Measurements from ENCODE around the gene CST9.
"Not testable (repeated sequence)": the region's sequence is repeated elsewhere in the genome, so short reads cannot be mapped to it uniquely, and the experiment has no call there.

CST9 gene

DNA sequence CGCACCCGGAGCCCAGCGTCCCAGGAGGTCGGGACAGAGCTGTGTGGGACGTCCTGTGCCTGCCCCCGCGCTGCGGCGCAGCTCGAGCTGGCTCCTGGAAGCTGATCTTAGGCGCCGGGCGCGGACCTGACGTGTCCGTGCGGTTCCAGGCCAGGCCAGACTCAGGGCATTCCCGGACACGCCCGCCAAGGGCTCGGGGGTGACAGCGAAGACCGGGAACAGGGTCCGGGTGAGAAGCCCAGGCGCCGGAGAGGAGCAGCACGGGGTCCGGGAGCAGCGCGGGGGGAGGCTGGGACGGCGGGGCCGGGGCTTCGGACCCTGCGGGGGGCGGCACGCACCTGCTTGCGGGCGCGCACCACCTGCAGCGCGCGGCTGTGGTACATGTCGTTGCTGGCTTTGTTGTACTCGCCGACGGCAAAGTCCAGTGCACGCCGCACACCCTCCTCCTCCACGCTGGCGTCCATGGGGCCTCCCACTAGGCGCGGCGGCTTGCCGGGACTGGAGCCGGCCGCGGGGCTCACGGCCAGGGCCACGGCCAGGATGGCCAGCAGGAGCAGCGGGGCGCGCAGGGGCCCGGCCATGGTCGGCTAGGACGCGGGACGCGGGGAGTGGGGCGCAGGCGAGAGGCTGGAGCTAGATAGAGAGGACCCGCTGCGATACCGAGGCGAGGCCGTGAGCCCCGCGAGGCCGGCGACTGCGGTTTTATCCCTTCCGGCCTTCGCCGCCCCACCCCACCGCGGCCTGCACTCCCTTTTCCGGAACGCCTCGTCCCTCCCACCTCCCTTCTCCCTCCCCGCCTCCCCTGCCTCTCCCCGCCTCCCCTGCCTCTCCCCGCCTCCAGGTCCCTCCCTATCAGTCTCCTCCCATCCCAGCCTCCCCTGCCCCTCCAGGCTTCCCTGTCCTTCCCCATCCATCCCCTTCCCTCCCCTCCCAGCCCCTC, 31.8 kb upstream of the CST9 start, which contains the start of gene CST3:
CST3 (minus strand) TSS at position 674 of the 940 bp plus-strand sequence; CDS start at position 581, 93 bp downstream.
- H3K4me3 ChIP-seq (ENCODE audit: low read depth, low read length) = peak within 1 kb of the TSS; percentile 73

DNA sequence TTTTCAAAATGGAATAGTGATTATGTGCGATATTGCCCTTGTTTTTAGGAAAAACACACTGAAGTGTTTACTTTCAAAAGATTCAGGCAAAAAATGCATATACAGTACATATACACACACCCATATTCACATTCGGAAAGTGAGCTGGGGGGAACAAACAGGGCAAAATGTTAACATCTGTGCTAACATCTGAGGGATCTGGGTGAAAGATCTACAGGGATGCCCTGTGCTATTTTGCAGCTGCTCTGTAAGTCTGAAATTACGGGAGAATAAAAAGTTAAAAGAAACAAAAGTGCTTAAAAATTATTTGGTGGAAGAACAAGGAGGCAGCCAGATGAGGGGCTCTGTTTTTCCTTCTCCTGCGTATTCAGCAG, 31.2 kb upstream of the CST9 start:
- H3K4me3 ChIP-seq (ENCODE audit: low read depth, low read length) = peak overlapping the region; percentile 73

GRCh38 chr20:23636182-23636907, 30.6 kb upstream of the CST9 start:
- H3K4me3 ChIP-seq (ENCODE audit: low read depth, low read length) = no peak overlapping the region

- H3K4me3 ChIP-seq (ENCODE audit: low read depth, low read length) = not testable (repeated sequence)
Measured at GRCh38 chr20:23635768-23636090, 30.0 kb upstream of the CST9 start.

- H3K4me3 ChIP-seq (ENCODE audit: low read depth, low read length) = no peak overlapping the region
Measured at GRCh38 chr20:23634985-23635767, 29.5 kb upstream of the CST9 start.

DNA sequence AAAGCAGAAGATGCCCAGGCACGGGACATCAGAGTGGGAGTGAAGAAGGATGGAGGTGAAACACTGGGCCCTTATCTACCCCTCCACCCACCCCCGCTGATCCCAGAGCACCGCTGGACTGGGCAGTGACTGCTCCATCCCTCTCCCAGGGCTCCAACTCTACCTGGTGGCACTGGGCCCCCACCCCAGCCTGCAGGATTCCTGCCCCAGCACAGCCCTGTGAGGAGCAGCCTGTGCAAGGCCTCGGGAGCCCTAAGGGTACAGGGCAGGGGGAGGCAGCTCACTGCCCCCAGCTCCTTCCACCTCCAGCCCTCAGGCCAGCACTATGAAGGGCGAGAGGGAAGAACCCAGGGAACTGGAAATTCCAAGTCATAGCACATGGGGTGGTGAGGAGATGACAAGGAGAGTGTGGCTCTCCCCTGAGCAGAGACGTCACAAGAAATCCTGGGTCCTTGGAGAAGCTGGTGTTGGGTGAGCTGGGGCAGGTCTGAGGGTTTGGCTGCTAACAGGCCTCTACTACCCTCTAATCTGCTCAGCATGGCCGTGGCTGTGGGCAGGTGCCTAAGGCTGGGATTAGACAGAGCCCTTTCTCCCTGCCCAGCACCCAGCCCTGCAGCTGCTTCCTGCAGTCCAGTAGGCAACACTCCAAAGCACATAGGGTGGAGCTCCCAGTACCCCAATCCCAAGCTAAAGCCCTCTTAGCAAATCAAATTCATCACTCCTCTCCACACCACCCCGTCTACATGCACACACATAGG, 28.5 kb upstream of the CST9 start:
- H3K4me3 ChIP-seq (ENCODE audit: low read depth, low read length) = no peak overlapping the region

DNA sequence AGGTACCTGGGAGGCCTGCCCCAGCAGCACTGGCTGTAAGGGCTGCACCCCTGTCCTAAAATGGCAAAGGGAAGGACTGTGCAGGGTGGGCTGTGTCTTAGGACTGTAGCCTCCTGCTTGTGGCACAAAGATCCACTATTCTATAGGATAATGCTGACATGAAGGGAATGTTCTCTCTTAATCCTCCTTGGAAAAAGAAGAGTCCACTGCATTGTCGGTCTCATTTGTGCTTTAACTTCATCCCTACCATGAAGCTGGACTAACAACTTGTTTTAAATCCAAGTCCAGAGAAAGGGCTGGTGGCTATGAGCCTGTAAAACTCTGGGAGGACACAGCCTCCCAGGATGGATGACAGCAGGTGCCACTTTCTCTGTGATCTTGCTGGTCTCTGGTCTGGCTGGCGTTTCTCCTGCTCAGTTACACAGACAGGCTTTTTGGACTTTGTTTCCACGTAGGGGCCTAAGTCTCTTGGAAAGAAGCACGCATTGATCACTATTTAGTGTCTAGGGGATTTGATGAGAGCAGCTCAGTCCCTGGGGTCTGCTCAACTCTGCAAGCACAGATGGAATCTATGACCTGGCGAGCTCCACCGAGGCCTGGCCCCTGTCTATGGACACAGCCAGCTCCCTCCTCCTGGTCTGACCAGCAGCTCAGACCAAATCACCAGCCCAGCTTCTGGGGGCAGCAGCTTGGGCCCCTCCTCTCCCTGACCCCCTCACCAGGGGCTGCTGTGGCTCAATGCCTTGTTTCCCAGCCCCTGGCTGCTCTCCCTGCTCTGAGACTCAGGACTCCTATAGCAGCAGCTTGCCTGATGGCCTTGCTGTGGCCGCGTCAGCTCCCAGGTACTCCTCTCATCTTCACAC, 27.2 kb upstream of the CST9 start:
- no peak overlapping the region for H3K4me3 ChIP-seq (ENCODE audit: low read depth, low read length)

GRCh38 chr20:23631981-23632710, 26.4 kb upstream of the CST9 start:
- H3K4me3 ChIP-seq (ENCODE audit: low read depth, low read length) = no peak overlapping the region

DNA sequence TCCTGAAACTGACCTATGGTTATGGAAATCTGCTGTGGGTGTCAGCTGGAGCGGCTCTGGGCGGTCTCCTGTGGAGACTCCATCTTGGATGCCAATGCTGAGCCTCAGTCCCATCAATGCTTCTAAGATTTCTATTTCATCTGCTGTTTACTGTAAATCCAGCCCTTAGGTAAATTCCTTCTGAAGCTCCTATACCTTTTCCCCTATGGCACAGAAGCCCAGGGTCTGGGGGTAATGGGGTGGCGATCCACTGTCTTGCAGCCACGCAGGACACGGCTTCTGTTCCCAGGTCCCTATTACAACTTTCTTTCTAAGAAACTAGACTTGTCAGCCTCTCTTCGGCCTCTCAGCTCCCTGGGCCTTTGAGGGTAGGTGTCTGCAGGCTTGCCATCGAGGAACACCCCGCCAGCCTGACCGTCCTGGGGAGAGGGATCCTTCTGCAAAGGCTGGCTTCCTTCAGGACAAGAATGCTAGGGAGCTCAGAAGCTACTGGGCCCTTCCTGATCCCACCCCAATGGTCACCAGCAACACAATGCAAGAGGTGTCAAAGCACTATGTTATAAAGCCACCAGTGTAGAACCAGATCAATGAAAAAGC, 25.6 kb upstream of the CST9 start:
- H3K4me3 ChIP-seq (ENCODE audit: low read depth, low read length) = no peak overlapping the region

- H3K4me3 ChIP-seq (ENCODE audit: low read depth, low read length) = no peak overlapping the region
Measured at GRCh38 chr20:23630392-23630849, 24.7 kb upstream of the CST9 start.

DNA sequence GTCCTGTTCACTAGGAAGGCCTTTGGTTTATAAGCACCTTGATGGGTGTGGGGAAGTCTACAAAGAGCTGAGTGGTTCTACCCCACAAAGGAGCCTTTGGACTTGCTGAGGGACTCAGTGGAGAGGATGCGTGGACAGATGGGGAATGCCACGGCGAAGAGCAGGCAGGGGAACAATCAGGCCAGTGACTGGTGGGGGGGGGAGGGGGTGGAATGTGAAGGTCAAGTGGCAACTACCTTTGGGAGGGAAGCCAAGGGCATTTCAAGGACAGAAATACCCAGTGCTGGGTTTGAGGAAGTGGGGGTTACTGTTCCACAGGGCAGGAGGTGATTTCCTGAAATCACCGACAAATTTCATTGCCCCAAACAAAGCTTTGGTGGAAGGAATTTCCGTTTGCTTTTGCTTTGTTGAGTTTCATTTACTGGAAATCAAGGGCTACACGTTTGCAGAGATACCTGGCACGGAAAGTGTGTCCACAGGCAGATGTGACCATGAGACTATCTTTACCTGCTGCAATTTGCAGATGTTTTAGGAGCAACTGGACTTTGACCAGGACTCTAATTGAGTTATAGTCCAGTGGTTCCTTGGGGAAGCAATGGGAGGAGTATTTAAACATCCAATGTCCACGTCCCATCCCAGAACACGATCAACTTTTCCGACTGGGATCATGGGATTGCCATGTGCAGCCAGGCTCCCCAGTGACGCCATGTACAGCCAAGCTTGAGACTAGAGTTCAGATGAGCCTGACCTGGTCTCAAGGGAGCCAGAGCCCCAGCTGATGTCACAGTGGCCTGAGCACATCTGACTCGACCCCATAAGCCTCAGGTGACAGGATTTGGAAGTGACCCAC, 24.1 kb upstream of the CST9 start:
- H3K4me3 ChIP-seq (ENCODE audit: low read depth, low read length) = no peak overlapping the region

DNA sequence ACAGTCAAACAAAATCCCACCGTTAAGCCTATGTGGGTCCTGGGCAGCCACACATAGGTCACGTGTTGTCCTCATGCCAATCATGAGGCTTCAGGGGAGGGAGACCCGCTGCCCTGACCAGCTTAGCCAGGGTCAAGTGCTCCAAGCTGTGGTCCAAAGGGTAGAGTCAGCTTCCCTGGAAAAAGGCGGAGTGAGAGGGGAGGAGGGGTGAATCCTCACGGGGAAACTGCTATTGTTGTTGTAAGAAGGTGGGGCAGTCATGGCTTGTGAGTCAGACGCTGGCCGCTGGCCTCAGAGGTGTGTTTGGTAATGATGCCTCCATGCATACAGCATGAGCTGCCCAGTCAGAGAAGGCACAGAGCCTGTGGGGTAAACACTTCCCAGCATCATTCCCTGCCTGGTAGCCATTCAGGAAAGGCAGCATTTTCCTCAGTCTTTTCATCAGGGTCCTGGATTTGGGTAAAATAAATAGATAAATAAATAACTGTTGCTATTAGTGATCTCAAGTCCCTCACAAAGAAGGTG, 23.4 kb upstream of the CST9 start:
- H3K4me3 ChIP-seq (ENCODE audit: low read depth, low read length) = no peak overlapping the region

DNA sequence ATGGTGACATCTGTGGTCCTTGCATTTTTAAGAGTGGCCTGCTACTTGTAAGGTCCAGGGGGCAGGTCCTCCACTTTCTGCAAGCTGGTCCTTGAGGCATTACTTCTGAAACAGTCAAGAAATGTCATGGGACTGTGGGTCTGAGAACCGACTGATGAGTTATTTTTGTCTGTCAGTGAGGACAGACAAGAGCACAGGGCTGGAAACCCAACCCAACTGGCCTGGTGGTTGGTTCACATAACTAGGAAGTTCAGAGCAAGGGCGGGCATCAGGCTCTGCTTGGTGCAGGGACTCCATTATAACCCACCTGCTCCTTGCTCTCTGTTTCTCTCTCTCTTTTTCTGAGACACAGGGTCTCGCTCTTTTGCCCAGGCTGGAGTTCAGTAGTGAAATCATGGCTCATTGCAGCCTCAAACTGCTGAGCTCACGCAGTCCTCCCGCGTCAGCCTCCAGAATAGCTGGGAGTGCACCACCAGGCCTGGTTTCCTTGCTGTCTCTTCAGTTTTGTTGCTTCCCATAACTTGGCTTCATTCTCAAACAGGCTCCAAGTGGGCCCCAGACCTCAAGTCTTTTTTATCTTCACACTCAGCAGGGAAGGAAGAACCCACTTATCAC, 22.8 kb upstream of the CST9 start:
- no peak overlapping the region for H3K4me3 ChIP-seq (ENCODE audit: low read depth, low read length)

GRCh38 chr20:23627501-23627900, 21.8 kb upstream of the CST9 start:
- no peak overlapping the region for H3K4me3 ChIP-seq (ENCODE audit: low read depth, low read length)

DNA sequence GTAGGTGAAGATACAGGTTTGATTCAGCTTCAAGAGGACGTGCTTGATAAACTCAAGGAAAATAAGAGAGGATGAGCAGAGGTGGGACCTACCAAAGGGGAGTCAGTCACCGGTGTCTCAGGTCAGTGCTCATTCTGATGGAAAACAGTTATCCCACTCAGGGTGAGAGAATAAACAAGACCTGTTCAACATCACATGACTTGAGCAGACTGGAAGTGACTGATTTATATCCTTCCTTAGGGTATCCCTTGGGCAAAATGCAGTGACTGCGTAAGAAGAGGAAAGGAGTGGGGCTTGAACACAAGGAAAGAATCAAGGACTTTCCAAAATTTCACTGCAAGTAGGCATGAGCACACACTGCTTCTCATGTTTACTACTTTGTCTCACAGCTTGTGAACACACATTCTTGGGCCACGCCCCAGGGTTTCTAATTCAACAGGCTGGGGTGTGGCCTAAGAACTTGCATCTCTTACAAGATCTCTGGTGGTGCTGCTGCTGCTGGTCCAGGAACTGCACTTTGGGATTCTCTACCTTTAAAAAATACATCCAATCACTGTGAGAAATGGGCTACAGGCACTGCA, 20.4 kb upstream of the CST9 start:
- no peak overlapping the region for H3K4me3 ChIP-seq (ENCODE audit: low read depth, low read length)

DNA sequence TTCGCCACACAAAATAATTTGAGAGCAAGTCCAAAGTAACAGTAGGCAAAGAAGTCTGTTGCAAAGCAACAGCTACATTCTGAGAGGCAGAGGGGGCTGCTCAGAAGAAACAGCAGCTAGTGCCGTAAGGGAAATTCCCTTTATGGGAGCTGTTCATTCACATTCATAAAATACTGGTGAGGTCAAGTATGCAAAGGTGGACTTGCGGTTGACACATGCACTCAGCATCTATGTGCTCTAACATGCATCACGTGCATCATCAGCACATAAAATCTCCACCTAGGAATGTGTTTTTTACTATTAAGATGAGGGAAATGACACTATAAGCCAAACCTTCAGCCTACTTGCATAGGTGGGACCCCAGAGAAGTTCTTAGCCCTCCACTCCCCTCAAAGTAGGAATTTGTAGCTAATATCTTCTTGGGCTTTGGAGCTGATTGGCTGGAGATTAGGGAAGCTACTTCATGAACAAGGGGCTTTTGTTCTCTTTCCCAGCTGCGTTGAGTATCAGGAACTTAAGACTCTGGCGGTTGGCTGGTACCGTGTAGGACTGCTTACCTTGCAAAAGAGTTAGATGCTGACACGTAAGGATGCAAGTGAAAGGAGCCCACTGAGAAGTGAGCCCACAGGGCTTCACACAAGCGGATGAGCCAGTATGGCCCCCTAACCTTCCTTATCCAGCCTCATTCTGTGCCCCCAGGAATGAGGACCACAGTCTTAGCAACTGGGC, 19.7 kb upstream of the CST9 start:
- no peak overlapping the region for H3K4me3 ChIP-seq (ENCODE audit: low read depth, low read length)
